ENCODE measurements around the gene H6PD. TPM values are rescaled to one million over a fixed set of nuclear protein-coding genes. Genes with fewer than 3 reads are reported as not detected.

The H6PD gene, protein sequence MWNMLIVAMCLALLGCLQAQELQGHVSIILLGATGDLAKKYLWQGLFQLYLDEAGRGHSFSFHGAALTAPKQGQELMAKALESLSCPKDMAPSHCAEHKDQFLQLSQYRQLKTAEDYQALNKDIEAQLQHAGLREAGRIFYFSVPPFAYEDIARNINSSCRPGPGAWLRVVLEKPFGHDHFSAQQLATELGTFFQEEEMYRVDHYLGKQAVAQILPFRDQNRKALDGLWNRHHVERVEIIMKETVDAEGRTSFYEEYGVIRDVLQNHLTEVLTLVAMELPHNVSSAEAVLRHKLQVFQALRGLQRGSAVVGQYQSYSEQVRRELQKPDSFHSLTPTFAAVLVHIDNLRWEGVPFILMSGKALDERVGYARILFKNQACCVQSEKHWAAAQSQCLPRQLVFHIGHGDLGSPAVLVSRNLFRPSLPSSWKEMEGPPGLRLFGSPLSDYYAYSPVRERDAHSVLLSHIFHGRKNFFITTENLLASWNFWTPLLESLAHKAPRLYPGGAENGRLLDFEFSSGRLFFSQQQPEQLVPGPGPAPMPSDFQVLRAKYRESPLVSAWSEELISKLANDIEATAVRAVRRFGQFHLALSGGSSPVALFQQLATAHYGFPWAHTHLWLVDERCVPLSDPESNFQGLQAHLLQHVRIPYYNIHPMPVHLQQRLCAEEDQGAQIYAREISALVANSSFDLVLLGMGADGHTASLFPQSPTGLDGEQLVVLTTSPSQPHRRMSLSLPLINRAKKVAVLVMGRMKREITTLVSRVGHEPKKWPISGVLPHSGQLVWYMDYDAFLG
- total RNA-seq (10 to 100 TPM; 17.3 to 18.8 TPM), polyA plus RNA-seq (10 to 100 TPM in 1 of 2 donors, 1 to 10 TPM in 1; 5.5 to 14.0 TPM)

DNA sequence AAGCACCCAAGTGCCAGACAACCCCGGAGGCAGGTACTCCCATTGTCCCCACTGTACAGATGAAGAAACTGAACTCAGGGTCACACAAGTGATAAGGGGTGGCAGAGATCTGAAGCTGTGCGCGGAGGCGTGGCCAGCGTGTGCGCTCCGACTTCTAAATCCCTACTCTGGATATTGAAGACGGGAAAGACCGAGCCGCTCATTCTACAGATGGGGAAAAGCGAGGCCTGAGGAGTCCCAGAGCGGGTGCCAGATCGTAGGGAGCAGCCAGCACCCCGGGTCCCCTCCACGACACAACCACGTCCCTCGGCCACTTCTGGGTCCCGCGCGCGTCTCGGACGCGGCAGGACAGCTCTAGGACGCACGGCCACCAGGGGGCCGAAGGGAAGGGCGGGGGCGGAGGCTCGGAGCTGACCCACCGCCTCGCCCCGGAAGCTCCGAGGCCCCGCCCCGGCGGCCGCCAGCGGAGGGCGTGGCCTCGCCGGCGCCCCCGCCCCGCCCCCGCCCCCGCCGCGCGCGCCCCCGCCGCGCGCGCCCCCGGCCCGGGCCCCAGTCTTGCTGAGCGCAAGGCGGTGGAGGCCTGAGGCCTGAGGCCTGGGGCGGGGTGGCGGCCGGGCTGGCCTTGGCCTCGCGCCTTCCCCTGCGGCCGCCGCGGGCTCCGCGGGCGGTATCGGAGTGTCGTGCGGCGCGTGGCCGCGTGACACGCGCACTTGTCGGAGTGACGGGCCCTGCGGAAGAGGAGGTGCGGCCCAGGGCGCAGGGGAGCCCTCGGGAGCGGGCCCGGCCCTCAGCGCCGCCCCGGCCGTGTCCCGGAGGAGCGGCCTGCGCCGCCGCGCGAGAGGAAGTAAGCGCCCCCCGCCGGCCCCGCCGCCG is at the start of gene H6PD:
Gene H6PD, plus strand, starts transcription at position 552 of the 873 bp plus-strand sequence. CDS start 10,161 bp downstream, outside the sequence.
- peaks cover 0 to 5% of the 10 kb centered on the region in 2 donors for H3K36me3 Mint-ChIP-seq
- H3K27me3 Mint-ChIP-seq = no peaks in the 10 kb centered on the region
- H3K27ac ChIP-seq (ENCODE audit: low read depth, low read length) = peak within 1 kb of the TSS; percentile 79
- H3K9me3 ChIP-seq (ENCODE audit: control insufficient read depth in 1 of 2, low read length in 2 of 2) = no peaks in the 10 kb centered on the region
- peaks cover 32% of the 10 kb centered on the region for H3K4me1 ChIP-seq (ENCODE audit: insufficient read depth, low read length)
- H3K4me1 Mint-ChIP-seq = peaks cover 23 to 49% (median 35%) of the 10 kb centered on the region in 4 donors
- no peaks in the 10 kb centered on the region for H3K36me3 ChIP-seq (ENCODE audit: insufficient read depth, low read length)
- DNase-seq = peak; percentile 71 to 85 (median 77)
- intact Hi-C loops (cut with micrococcal nuclease) = loop anchor here (1.0 to 5.0 kb wide), 2 partner anchors 105 to 193 kb away; partner anchors contain the start of gene GPR157
- POLR2A ChIA-PET (ENCODE audit: partially characterized antibody) = interaction anchor here (0.5 to 1.7 kb wide), 8 partner anchors 15 to 358 kb away, joined by 3 to 14 read pairs (median 4); partner anchors contain the start of genes ENO1 and GPR157
- H3K4me3 ChIP-seq (ENCODE audit: low read length in 2 of 2) = peak within 1 kb of the TSS; percentile 70 to 76
- no peaks in the 10 kb centered on the region for H3K9me3 Mint-ChIP-seq
- CTCF ChIA-PET (ENCODE audit: partially characterized antibody) = interaction anchor here (1.0 to 1.6 kb wide), 3 partner anchors 55 to 256 kb away, joined by 3 to 7 read pairs (median 7); no protein-coding TSS in a partner anchor
- peak within 1 kb of the TSS; percentile 95 to 98 (median 96) for H3K4me3 Mint-ChIP-seq
- peak within 1 kb of the TSS; percentile 93 to 99 (median 99) for H3K27ac Mint-ChIP-seq
- H3K27me3 ChIP-seq (ENCODE audit: insufficient read depth, low read length) = no peaks in the 10 kb centered on the region

DNA sequence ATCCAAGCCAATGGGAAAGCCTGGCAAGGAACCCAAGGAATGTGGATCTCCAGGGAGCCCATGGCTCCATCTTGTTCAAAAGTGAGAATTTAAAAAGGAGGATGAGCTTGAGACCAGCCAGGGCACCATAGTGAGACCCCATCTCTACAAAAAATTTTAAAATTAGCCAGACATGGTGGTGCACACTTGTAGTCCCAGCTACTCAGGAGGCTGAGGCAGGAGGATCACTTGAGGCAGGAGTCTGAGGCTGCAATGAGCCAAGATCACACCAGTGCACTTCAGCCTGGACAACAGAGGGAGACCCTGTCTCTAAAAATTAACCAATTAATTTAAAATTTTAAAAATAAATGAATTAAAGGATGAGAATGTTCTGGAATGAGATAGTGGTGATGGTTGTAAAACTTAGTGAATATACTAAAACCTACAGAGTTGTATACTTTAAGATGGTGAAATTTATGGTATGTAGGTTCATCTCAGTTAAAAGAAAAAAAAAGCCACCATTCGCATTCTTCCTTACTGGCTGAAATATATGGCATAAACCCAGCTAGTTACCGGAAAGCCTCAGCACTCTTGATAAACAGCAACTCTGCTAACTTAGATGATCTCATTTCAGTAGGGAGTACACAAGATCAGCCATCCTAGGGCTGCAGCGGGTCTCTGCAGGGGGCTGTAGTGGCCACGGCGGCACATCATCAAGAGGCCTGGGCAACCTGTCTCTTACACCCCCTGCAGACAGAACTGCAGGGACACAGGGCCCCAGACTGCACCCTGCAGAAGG is 48.3 kb upstream of the H6PD start:
- ChIA-PET CTCF (ENCODE audit: partially characterized antibody) (no interaction called here), POLR2A (ENCODE audit: partially characterized antibody) (no interaction called here)
- H3K9me3 ChIP-seq (ENCODE audit: control insufficient read depth in 1 of 2, low read length in 2 of 2) = no peaks in the 10 kb centered on the region
- H3K36me3 ChIP-seq (ENCODE audit: insufficient read depth, low read length) = no peaks in the 10 kb centered on the region
- intact Hi-C loops (cut with micrococcal nuclease) = no loop called here
- H3K36me3 Mint-ChIP-seq = no peaks in the 10 kb centered on the region
- peaks cover 13 to 24% of the 10 kb centered on the region in 2 donors for H3K27me3 Mint-ChIP-seq
- peaks cover 3 to 7% (median 6%) of the 10 kb centered on the region in 4 donors for H3K4me1 Mint-ChIP-seq
- peaks cover 7% of the 10 kb centered on the region for H3K4me1 ChIP-seq (ENCODE audit: insufficient read depth, low read length)
- H3K27me3 ChIP-seq (ENCODE audit: insufficient read depth, low read length) = peaks cover 13% of the 10 kb centered on the region
- H3K4me3 ChIP-seq (ENCODE audit: low read length in 2 of 2) = no peak overlapping the region
- H3K27ac ChIP-seq (ENCODE audit: low read depth, low read length) = no peak overlapping the region
- H3K27ac Mint-ChIP-seq = no peak overlapping the region
- no peak overlapping the region for H3K4me3 Mint-ChIP-seq
- no peak for DNase-seq
- no peaks in the 10 kb centered on the region for H3K9me3 Mint-ChIP-seq

DNA sequence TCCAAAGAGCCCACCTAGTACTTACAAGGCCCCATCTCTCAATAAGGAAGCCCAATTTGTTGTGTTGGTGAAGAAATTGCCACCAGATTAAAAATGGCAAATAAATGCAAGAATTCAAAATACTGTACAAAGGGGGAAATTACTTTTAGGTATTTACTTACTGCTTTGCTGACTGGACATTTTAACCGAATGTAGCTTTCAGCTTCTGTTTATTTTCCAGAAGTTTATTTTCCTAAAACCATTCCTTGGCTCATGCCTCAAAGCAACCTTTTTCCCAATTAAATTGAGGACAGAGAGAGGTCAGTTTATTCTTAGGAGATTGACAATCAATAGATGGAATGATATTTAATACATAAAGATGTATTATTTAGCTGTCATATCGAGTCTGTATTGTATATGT is 47.6 kb upstream of the H6PD start:
- H3K4me1 ChIP-seq (ENCODE audit: insufficient read depth, low read length) = no peaks in the 10 kb centered on the region
- intact Hi-C loops (cut with micrococcal nuclease) = no loop called here
- H3K27me3 ChIP-seq (ENCODE audit: insufficient read depth, low read length) = peaks cover 6% of the 10 kb centered on the region
- Mint-ChIP-seq H3K27ac (no peak overlapping the region), H3K9me3 (no peaks in the 10 kb centered on the region), H3K4me1 (no peaks in the 10 kb centered on the region), H3K36me3 (no peaks in the 10 kb centered on the region), H3K4me3 (no peak overlapping the region), H3K27me3 (peaks cover 10 to 19% of the 10 kb centered on the region in 2 donors)
- POLR2A ChIA-PET (ENCODE audit: partially characterized antibody) = no interaction called here
- no peak for DNase-seq
- no peak overlapping the region for H3K27ac ChIP-seq (ENCODE audit: low read depth, low read length)
- H3K4me3 ChIP-seq (ENCODE audit: low read length in 2 of 2) = no peak overlapping the region
- no peaks in the 10 kb centered on the region for H3K36me3 ChIP-seq (ENCODE audit: insufficient read depth, low read length)
- no peaks in the 10 kb centered on the region for H3K9me3 ChIP-seq (ENCODE audit: control insufficient read depth in 1 of 2, low read length in 2 of 2)
- CTCF ChIA-PET (ENCODE audit: partially characterized antibody) = interaction anchor here (1.2 kb wide), 1 partner anchor 76 kb away, joined by 4 read pairs; no protein-coding TSS in a partner anchor

DNA sequence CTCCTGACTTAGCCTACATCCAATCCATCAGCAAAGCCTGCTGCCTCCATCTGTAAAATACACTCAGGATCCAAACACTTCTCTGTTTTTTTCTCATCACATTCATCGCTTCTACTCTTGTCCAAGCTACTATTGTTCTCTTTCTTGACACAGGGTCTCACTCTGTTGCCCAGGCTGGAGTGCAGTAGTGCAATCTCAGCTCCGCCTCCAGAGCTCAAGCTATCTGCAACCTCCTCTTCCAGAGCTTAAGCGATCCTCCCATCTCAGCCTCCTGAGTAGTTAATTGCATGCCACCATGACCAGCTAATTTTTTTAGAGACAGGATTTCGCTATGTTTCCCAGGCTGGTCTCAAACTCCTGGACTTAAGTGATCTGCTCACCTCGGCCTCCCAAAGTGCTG is 44.3 kb upstream of the H6PD start:
- no peak for DNase-seq
- no peak overlapping the region for H3K27ac ChIP-seq (ENCODE audit: low read depth, low read length)
- ChIA-PET POLR2A (ENCODE audit: partially characterized antibody) (no interaction called here), CTCF (ENCODE audit: partially characterized antibody) (no interaction called here)
- Mint-ChIP-seq H3K36me3 (no peaks in the 10 kb centered on the region), H3K27me3 (peaks cover 9 to 17% of the 10 kb centered on the region in 2 donors), H3K27ac (no peak overlapping the region), H3K4me3 (no peak overlapping the region), H3K9me3 (no peaks in the 10 kb centered on the region), H3K4me1 (no peaks in the 10 kb centered on the region)
- intact Hi-C loops (cut with micrococcal nuclease) = no loop called here
- H3K4me1 ChIP-seq (ENCODE audit: insufficient read depth, low read length) = no peaks in the 10 kb centered on the region
- no peak overlapping the region for H3K4me3 ChIP-seq (ENCODE audit: low read length in 2 of 2)
- H3K27me3 ChIP-seq (ENCODE audit: insufficient read depth, low read length) = no peaks in the 10 kb centered on the region
- no peaks in the 10 kb centered on the region for H3K9me3 ChIP-seq (ENCODE audit: control insufficient read depth in 1 of 2, low read length in 2 of 2)
- no peaks in the 10 kb centered on the region for H3K36me3 ChIP-seq (ENCODE audit: insufficient read depth, low read length)

DNA sequence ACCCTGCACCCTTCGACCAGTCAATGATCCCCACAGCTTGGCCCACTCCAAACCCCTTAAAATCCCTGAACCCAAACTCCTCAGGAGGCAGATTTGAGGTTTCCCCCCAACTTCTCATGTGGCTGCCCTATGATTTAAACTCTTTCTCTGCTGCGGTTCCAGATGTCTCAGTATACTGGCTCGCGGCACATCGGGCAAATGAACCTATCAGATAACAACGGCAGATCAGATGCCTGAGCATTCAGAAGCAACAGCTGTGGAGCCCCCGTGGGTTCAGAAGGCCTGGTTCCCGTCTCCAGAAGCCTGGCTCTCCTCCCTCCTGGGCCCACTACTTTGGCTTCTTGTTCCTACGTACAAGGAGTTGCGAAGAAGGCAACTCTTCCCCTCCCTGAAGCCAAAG is 43.3 kb upstream of the H6PD start:
- intact Hi-C loops (cut with micrococcal nuclease) = no loop called here
- Mint-ChIP-seq H3K36me3 (no peaks in the 10 kb centered on the region), H3K4me3 (no peak overlapping the region), H3K27me3 (peaks cover 9 to 20% of the 10 kb centered on the region in 2 donors), H3K27ac (peak overlapping the region in 1 of 7 donors; percentile 48), H3K9me3 (no peaks in the 10 kb centered on the region), H3K4me1 (peaks cover under 1 to 4% (median 1%) of the 10 kb centered on the region in 4 donors)
- H3K27ac ChIP-seq (ENCODE audit: low read depth, low read length) = no peak overlapping the region
- CTCF ChIA-PET (ENCODE audit: partially characterized antibody) = no interaction called here
- H3K4me1 ChIP-seq (ENCODE audit: insufficient read depth, low read length) = no peaks in the 10 kb centered on the region
- POLR2A ChIA-PET (ENCODE audit: partially characterized antibody) = no interaction called here
- H3K9me3 ChIP-seq (ENCODE audit: control insufficient read depth in 1 of 2, low read length in 2 of 2) = no peaks in the 10 kb centered on the region
- no peaks in the 10 kb centered on the region for H3K36me3 ChIP-seq (ENCODE audit: insufficient read depth, low read length)
- no peaks in the 10 kb centered on the region for H3K27me3 ChIP-seq (ENCODE audit: insufficient read depth, low read length)
- no peak for DNase-seq
- H3K4me3 ChIP-seq (ENCODE audit: low read length in 2 of 2) = no peak overlapping the region

DNA sequence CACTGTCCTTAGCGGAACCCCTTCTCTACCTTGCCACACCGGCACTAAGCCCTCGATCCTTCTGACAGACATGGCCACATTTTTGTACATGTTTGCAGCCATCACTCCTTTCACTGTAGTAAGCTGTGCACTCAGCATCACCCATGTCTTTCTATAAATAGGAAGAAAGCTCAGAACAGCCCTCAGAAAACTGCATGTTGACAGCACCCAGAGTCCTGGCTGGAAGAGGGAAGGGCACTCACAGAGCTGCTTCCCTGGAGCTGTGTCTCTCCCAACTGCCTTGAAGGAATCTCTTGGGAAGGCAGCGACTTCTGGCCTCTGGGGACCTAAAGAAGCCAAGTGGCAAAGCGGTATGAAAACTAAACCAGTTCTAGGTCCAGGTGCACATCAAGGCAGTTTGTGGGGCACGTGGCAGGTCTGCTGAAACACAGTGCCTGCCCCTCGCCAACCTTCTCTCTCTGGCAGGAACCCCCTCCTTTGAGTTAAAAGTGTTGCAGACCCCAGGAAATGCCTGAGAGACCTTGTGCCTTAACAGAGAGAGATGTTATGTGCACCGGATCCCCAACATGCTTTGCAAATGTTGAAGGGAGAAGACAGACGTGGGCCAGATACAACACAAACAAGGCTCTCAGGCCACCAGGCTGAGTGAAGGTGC is 41.9 kb upstream of the H6PD start:
- no peak for DNase-seq
- Histone ChIP-seq H3K4me1 (ENCODE audit: insufficient read depth, low read length) (no peaks in the 10 kb centered on the region), H3K4me3 (ENCODE audit: low read length in 2 of 2) (no peak overlapping the region), H3K9me3 (ENCODE audit: control insufficient read depth in 1 of 2, low read length in 2 of 2) (no peaks in the 10 kb centered on the region), H3K27ac (ENCODE audit: low read depth, low read length) (no peak overlapping the region), H3K36me3 (ENCODE audit: insufficient read depth, low read length) (no peaks in the 10 kb centered on the region), H3K27me3 (ENCODE audit: insufficient read depth, low read length) (no peaks in the 10 kb centered on the region)
- ChIA-PET CTCF (ENCODE audit: partially characterized antibody) (interaction anchor here (1.0 kb wide), 1 partner anchor 82 kb away, joined by 3 read pairs; no protein-coding TSS in a partner anchor), POLR2A (ENCODE audit: partially characterized antibody) (no interaction called here)
- Mint-ChIP-seq H3K27ac (no peak overlapping the region), H3K9me3 (no peaks in the 10 kb centered on the region), H3K4me3 (no peak overlapping the region), H3K36me3 (no peaks in the 10 kb centered on the region), H3K4me1 (peaks cover 4 to 12% (median 6%) of the 10 kb centered on the region in 4 donors), H3K27me3 (peaks cover 23 to 26% of the 10 kb centered on the region in 2 donors)
- intact Hi-C loops (cut with micrococcal nuclease) = no loop called here

All from CD4-positive, alpha-beta memory T cell (primary cell).